WERI-Rb-1 (cell line): Measurements from ENCODE around the gene MTMR11.

Source experiments
- DNase-seq: peaks from one replicate; pipeline ENCODE4 v3.0.0-alpha.2; 2020
- H3K27ac ChIP-seq: fragments of 250-450 bp; sonication (Bioruptor Pico); 2 replicates; pipeline ENCODE4 v1.5.1; 2020; ENCODE audit warnings: mild to moderate bottlenecking, moderate library complexity
- H3K27me3 ChIP-seq: fragments of 250-450 bp; sonication (Bioruptor Pico); 2 replicates; pipeline ENCODE4 v1.5.1; 2021; ENCODE audit warnings: mild to moderate bottlenecking, low read depth, moderate library complexity; ENCODE audit not compliant: insufficient read depth, severe bottlenecking
- H3K36me3 ChIP-seq: fragments of 250-450 bp; sonication (Bioruptor Pico); 2 replicates; pipeline ENCODE4 v1.5.1; 2020; ENCODE audit warnings: mild to moderate bottlenecking, moderate library complexity
- H3K4me3 ChIP-seq: 2 replicates; pipeline ENCODE4 v1.5.1; 2011; ENCODE audit warnings: low read depth, mild to moderate bottlenecking, control low read depth, low read length
- H3K9me3 ChIP-seq: fragments of 250-450 bp; sonication (Bioruptor Pico); 2 replicates; pipeline ENCODE4 v1.5.1; 2021; ENCODE audit warnings: mild to moderate bottlenecking, moderate library complexity; ENCODE audit not compliant: severe bottlenecking
- CTCF ChIP-seq: IDR thresholded peaks from 2 replicates; pipeline ENCODE4 v1.5.1; 2011; ENCODE audit warnings: low read depth, mild to moderate bottlenecking, control low read depth, inconsistent platforms, low read length

MTMR11 gene

DNA sequence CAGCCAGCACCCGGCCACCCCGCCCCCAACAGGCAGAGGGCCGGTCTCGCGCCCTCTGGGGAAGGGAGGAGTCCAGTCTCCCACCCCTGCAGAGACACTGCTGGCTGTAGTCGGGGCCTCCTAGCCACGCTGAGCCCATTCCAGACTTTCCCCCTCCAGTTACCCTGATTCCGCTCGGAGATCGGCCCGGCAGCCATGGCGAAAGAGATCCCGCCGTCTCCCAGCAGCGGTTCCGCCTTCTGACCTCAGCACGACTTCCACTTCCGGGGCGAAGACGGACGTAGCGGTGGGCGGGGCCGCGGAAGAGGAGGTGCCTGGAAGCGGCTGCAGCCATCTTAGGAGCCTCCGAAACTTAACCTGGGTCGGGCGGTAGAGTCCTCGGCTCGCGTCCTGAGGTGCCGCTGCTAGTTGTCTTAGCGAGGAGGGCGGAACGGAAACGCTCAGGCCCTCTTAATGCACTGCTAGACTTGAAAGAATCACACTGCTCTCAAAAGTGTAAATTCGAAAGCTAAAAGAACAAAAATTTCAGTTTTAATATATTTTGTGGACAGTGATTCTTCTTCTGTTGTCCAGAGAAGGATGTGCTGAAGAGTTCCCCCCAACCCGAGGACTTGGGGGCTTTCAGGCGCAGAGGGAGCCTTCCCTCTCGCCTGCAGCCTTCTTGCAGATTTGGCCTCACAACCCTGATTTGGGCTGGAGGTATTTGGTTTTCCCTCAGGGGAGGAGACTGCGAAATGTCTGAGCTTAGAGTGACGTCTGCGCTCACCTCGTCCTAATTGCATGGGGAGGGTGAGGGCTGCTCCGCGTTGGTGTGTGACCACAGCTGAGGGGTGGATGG, 8.9 kb downstream of the MTMR11 start, which contains the start of gene SF3B4:
Gene SF3B4 (minus strand): TSS at position 241 of the 838 bp plus-strand sequence. CDS start 44 bp downstream, at position 197.
- Histone ChIP-seq H3K27me3 (no peaks in the 10 kb centered on the region), H3K36me3 (peaks cover 46% of the 10 kb centered on the region), H3K9me3 (peaks cover 2% of the 10 kb centered on the region), H3K27ac (peak within 1 kb of the TSS; percentile 89), H3K4me3 (peak within 1 kb of the TSS; percentile 98)
- no peak for TF ChIP-seq CTCF
- DNase-seq, result peak; percentile 99

DNA sequence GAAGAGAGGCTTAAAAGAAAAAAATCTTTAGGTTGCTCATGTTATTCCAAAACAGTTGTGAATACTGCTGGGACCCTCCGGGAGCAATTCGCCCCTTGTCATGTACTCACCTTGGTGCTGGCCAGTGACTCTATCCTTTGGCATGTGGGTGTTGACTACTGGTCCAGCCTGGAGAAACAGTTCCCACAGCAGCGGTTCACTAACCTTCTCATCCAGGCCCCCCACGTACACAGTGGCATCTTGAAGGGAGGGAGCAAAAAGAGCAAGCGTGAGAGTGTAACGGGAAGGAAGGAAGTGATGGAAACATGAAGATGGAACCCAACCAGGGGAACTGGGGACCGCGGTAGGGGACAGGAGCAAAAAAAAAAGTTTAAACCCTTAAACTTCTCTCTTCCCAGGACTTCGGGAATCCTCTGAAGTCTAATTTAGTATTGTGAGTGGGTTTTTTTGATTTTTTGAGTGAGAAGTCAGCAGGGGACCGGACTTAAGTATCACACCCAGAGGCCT, 9.6 kb downstream of the MTMR11 start:
- TF ChIP-seq CTCF, result no peak
- no peak for DNase-seq
- Histone ChIP-seq H3K36me3 (peaks cover 52% of the 10 kb centered on the region), H3K27me3 (no peaks in the 10 kb centered on the region), H3K27ac (peak overlapping the region; percentile 89), H3K4me3 (peak overlapping the region; percentile 98), H3K9me3 (peaks cover 2% of the 10 kb centered on the region)

GRCh38 chr1:149926296-149926695, 10.4 kb downstream of the MTMR11 start:
- H3K36me3 ChIP-seq, result peaks cover 60% of the 10 kb centered on the region
- TF ChIP-seq CTCF, result no peak
- no peak overlapping the region for H3K4me3 ChIP-seq
- no peak overlapping the region for H3K27ac ChIP-seq
- peaks cover 2% of the 10 kb centered on the region for H3K9me3 ChIP-seq
- H3K27me3 ChIP-seq, result no peaks in the 10 kb centered on the region
- no peak for DNase-seq

DNA sequence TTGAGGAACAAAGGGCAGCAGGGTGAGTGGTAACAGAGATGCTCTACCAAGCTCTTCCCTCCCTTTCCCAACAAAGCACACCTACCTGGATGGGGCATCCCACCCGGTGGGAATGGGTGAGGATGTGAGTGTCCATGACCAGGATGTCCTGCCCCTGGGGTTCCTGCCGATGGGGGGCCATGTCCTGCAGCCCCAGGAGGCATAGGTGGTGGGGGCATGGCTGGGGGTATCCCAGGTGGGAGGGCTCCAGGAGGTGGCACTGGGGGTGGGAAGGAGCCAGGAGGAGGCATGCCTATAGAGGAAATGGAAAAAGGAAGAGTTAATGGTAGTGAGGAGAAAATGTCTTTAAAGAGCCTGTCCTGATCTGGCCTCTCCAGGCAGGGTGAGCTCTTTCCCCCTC, 10.9 kb downstream of the MTMR11 start:
- no peak for DNase-seq
- Histone ChIP-seq H3K4me3 (no peak overlapping the region), H3K36me3 (peaks cover 61% of the 10 kb centered on the region), H3K9me3 (peaks cover 2% of the 10 kb centered on the region), H3K27me3 (no peaks in the 10 kb centered on the region), H3K27ac (no peak overlapping the region)
- no peak for TF ChIP-seq CTCF

DNA sequence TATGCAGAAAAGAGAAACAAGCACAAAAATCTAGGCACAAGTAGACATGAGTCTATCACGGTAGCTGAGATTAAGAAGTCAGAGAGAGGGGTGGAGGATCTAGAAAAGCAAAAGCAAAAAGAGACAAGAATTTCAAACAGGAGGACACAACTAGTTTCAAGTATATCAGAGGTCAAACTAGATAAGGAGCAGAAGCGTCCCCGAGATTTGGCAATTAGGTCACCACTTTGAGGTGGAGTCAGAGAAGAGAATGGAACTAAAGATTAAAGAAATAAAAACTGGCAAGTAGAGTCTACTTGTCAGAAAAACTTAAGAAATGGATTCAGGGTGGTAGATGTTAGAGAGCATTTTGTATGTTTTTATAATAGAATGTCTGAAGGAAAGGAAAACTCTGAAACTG, 11.3 kb downstream of the MTMR11 start:
- Histone ChIP-seq H3K4me3 (no peak overlapping the region), H3K9me3 (peaks cover 2% of the 10 kb centered on the region), H3K27ac (no peak overlapping the region), H3K27me3 (no peaks in the 10 kb centered on the region), H3K36me3 (peaks cover 61% of the 10 kb centered on the region)
- DNase-seq, result no peak
- no peak for TF ChIP-seq CTCF
